Activated CD8-positive, alpha-beta memory T cell treated with anti-CD3 and anti-CD28 coated beads, Interleukin-2, amount 50 U/mL, for 24 hours (primary cell): ENCODE measurements around the gene CD300LB.
"Not testable (repeated sequence)": the region's sequence is repeated elsewhere in the genome, so short reads cannot be mapped to it uniquely, and the experiment has no call there.

Experiments used
- DNase-seq: peaks from one replicate; pipeline ENCODE4 v3.0.0-alpha.2; 2020; ENCODE audit errors: extremely low read depth

The CD300LB gene

GRCh38 chr17:74493331-74493833 lies 37.9 kb downstream of the CD300LB start:
- DNase-seq: no peak

GRCh38 chr17:74491626-74492025 lies 39.6 kb downstream of the CD300LB start:
- DNase-seq: no peak

GRCh38 chr17:74490716-74491115 lies 40.6 kb downstream of the CD300LB start:
- no peak for DNase-seq

GRCh38 chr17:74488276-74488675 lies 43.0 kb downstream of the CD300LB start:
- not testable (repeated sequence) for DNase-seq

DNA sequence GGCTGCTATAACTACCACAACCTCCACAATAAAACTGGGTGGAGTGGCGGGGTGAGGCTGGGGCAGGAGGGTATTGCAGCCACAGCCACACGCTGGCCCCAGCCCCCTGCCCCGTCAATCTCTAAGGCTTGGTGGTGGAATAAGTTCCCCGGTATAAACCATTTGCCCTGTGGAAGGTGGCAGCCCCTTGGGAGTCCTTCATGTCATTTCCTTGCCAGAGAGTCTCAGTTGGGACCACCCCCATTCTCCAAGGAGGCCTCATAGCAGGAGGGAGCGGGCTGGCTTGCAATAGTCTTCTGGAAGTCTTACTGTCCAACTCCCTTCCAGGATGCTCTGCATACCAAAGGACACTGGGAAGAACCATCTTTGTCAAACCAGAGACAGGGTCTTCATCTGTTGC lies 45.4 kb downstream of the CD300LB start:
- DNase-seq: no peak

DNA sequence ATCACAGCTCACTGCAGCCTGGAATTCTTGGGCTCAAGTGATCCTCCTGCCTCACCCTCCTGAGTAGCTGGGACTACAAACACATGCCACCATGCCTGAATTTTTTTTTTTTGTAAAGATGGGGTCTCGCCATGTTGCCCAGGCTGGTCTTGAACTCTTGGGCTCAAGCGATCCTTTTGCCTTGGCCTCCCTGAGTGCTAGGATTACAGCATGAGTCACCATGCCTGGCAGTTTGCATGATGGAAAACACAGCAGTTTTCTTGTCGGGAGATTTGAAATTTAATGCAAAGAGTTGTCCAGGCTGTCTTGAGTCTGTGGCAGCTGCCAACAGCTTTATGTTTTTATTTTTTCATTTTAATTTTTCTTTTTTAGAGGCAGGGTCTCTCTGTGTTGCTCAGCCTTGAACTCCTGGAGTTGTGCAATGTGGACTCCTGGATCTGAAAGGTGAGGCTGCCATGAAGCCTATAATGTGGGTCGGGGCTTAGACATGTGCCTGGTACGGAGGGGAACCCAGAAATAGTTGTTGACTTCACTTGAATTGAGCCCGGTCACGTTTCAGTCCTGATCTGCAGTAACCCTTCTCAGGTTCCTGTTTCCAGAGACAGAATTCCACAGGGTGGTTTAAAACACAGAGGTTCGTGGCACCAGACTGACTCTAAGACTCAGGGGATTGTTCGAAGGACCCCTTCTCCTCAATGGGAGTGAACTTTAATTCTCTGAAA lies 46.1 kb downstream of the CD300LB start:
- no peak for DNase-seq

DNA sequence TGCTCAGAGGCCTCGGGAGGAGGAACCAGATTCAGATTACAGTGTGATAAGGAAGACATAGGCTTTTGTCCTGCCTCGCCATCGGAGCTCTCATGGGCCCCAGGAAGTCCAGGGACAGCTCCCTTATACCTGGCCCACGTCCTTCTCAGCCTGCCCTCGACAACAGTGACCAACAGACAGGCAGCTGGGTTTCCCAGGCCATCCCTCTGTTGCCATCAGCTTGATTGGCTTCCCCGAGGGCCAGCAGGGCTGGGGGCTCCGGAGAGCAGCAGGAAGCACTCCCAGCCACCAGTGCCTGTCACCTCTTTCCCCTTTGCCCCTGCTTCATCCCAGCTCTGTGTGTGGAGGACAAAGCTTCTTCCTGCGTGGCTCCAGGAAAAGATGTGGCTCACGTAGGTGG lies 47.2 kb downstream of the CD300LB start:
- no peak for DNase-seq

DNA sequence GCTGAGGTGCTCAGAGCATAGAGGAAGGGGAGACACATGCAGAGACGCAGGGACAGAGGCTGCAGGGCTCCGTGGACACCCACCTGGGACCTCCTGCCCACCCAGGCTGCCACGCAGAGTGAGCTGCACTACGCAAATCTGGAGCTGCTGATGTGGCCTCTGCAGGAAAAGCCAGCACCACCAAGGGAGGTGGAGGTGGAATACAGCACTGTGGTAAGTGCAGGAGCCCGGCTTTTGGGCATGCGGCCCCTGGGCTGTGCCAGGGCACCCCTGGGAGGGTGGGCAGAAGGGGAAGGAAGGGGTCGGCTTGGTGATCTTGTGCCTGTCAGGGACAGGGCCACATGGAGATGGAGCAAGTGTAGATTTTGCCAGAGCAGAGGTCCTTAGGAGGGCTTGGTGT lies 49.7 kb downstream of the CD300LB start:
- DNase-seq: no peak

DNA sequence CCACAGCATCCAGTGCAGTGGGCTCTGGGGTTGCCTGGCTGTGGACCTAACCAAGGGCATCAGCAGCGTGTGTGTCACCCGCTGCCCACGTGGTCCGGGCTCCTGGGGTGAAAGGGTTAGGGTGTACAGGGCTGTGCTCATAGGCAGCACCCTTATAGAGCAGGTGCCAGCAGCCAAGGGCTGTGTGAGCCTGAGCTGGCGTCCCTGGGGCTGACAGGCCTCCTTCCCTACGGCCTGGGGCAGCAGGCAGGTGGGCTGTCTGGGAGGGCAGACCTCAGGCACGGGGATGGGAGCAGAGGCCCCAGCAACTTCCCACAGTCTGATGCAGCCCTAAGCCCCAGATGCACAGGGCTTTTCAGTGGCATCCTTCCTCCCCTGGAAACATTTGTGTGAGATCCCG lies 51.0 kb downstream of the CD300LB start:
- DNase-seq: no peak

DNA sequence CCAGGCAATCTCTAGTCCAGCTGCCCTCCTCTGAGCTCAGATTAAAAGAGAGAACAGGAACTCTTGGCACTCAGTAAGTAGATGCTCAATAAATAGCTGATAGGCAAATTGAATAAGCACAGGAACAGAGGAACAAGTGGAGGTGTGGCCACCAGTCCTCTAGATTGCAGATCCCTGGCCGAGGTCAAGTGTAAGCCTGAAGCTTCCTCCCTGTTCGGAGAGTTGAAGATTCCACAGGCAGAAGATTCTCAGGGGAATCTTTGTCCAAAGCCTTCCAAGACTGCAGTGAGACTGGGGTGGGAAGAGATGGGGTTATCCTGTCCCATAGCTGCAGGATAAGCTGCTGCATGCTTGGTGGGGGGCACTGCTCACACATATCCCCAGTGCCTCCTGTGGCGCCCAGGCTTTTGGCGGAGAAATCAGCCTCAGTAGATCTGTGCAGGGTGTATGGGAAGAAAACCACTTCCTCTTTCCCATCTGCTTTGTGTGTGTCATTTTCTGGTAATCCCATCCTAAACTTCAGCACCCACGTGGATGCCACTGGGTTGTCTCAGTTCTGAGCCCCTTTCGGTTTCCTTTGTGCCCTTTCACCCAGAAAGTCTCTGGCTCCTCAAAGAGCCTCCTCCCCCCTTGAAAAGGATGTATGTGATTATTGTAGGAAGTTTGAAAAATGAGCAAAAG lies 52.7 kb downstream of the CD300LB start:
- DNase-seq: no peak

DNA sequence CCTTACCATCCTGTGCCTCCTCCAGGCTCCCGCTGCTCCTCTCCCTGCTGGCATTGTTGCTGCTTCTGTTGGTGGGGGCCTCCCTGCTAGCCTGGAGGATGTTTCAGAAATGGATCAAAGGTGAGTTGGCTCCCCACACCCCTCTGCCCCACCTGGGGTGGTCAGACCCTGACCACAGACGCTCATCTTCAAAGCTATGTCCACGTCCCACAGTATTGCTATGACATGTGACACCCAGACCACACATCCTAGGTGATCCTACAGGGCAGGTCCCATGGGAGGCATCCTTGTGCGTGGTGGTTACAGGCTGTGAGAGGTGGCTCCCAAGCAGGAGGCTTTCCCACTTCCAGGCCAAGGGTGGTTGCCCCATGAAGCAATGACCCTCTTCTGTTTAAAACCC lies 53.9 kb downstream of the CD300LB start:
- no peak for DNase-seq

- DNase-seq: no peak
Observed at GRCh38 chr17:74475189-74475588, 56.1 kb downstream of the CD300LB start.

GRCh38 chr17:74474043-74474792 lies 57.1 kb downstream of the CD300LB start:
- DNase-seq: no peak

DNA sequence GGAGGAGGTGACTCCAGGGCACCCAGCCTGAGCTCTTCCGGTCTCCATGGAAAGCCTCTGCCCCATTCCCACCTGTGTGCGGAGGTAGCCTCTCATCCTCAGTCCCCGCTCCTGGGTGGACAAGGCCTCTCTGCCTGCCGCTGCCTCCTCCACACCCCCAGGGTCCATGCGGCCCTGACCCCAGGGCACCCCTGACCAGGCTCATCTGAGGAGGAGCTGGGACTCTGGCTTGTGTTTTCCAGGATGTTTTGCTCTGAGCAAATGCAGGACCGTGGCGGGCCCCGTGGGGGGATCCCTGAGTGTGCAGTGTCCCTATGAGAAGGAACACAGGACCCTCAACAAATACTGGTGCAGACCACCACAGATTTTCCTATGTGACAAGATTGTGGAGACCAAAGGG lies 58.0 kb downstream of the CD300LB start:
- no peak for DNase-seq

GRCh38 chr17:74472890-74473289 lies 58.4 kb downstream of the CD300LB start:
- no peak for DNase-seq

- no peak for DNase-seq
Observed at GRCh38 chr17:74471341-74471740, 59.9 kb downstream of the CD300LB start.
